Neural cell (in vitro differentiated cells): ENCODE measurements around the gene ZNF532. TPM values are rescaled to one million over a fixed set of nuclear protein-coding genes. Genes with fewer than 3 reads are reported as not detected.

Source experiments
- H2AFZ ChIP-seq: fragments of 200-600, 300-800 bp; sonication (generic), shearing (Covaris generic); 2 replicates; pipeline ENCODE4 v1.6.0; 2014; ENCODE audit warnings: low read depth, mild to moderate bottlenecking, antibody characterized with exemption, low read length, moderate library complexity
- H3F3A ChIP-seq: fragments of 200-600 bp; shearing (Covaris generic); 2 replicates; pipeline ENCODE4 v1.6.1; 2016; ENCODE audit warnings: mild to moderate bottlenecking, moderate library complexity, mixed read lengths, antibody characterized with exemption, low read length; ENCODE audit not compliant: insufficient read depth, poor library complexity, severe bottlenecking
- H3K27ac ChIP-seq: fragments of 200-600, 300-800 bp; sonication (generic), shearing (Covaris generic); 2 replicates; pipeline ENCODE4 v1.5.1; 2014; ENCODE audit warnings: mild to moderate bottlenecking, low read length, moderate library complexity
- H3K27me3 ChIP-seq: fragments of 300-800, 200-600 bp; sonication (generic), shearing (Covaris generic); 2 replicates; pipeline ENCODE4 v1.6.0; 2014; ENCODE audit warnings: mild to moderate bottlenecking, low read depth, low read length, moderate library complexity; ENCODE audit not compliant: insufficient read depth
- H3K36me3 ChIP-seq: fragments of 300-800, 200-600 bp; sonication (generic), shearing (Covaris generic); 2 replicates; pipeline ENCODE4 v1.5.1; 2014; ENCODE audit warnings: mild to moderate bottlenecking, antibody characterized with exemption, low read length, moderate library complexity; ENCODE audit not compliant: insufficient read depth
- H3K4me2 ChIP-seq: fragments of 300-800, 200-600 bp; sonication (generic), shearing (Covaris generic); 2 replicates; pipeline ENCODE4 v1.6.0; 2014; ENCODE audit warnings: mild to moderate bottlenecking, low read length
- H3K4me3 ChIP-seq: fragments of 300-800, 200-600 bp; sonication (generic), shearing (Covaris generic); 2 replicates; pipeline ENCODE4 v1.5.1; 2014; ENCODE audit warnings: mild to moderate bottlenecking, low read length, moderate library complexity
- H3K79me2 ChIP-seq: fragments of 200-600 bp; shearing (Covaris generic); replicated peaks from 2 replicates; pipeline ENCODE4 v1.6.0; 2014; ENCODE audit warnings: mild to moderate bottlenecking, low read length, moderate library complexity; ENCODE audit not compliant: insufficient read depth
- H3K9ac ChIP-seq: fragments of 300-800, 200-600 bp; sonication (generic), shearing (Covaris generic); 2 replicates; pipeline ENCODE4 v1.6.1; 2016; ENCODE audit warnings: mild to moderate bottlenecking, low read length, mixed read lengths
- H3K9me2 ChIP-seq: fragments of 200-600 bp; shearing (Covaris generic); 2 replicates; pipeline ENCODE4 v1.6.1; 2016; ENCODE audit warnings: mild to moderate bottlenecking, low read length, mixed read lengths; ENCODE audit not compliant: insufficient read depth
- H3K9me3 ChIP-seq: fragments of 200-600, 300-800 bp; sonication (generic), shearing (Covaris generic); 2 replicates; pipeline ENCODE4 v1.6.1; 2016; ENCODE audit warnings: mild to moderate bottlenecking, mixed run types, low read length, moderate library complexity, mixed read lengths
- H4K20me1 ChIP-seq: fragments of 200-600 bp; shearing (Covaris generic); 2 replicates; pipeline ENCODE4 v1.6.1; 2016; ENCODE audit warnings: mild to moderate bottlenecking, mixed run types; ENCODE audit not compliant: insufficient read depth
- CTCF ChIP-seq: fragments of 450-650 bp; IDR thresholded peaks from 2 replicates; pipeline ENCODE4 v1.5.1; 2014; ENCODE audit warnings: antibody characterized with exemption, mild to moderate bottlenecking, moderate library complexity; ENCODE audit not compliant: poor library complexity, severe bottlenecking
- EP300 ChIP-seq: fragments of 450-650 bp; conservative IDR thresholded peaks from 2 replicates; pipeline ENCODE4 v1.6.1; 2014; ENCODE audit warnings: antibody characterized with exemption, mild to moderate bottlenecking, moderate library complexity; ENCODE audit not compliant: poor library complexity, severe bottlenecking
- EZH2 ChIP-seq: fragments of 200-600, 300-800 bp; shearing (Covaris generic), sonication (generic); IDR thresholded peaks from 2 replicates; pipeline ENCODE4 v1.6.1; 2014; ENCODE audit warnings: antibody characterized with exemption, low read length, borderline replicate concordance, mild to moderate bottlenecking; ENCODE audit not compliant: insufficient read depth, poor library complexity, severe bottlenecking
- MXI1 ChIP-seq: fragments of 450-650 bp; conservative IDR thresholded peaks from 2 replicates; pipeline ENCODE4 v1.6.1; 2014; ENCODE audit warnings: antibody characterized with exemption, mild to moderate bottlenecking; ENCODE audit not compliant: poor library complexity, severe bottlenecking
- POLR2AphosphoS5 ChIP-seq: IDR thresholded peaks from 2 replicates; pipeline ENCODE4 v1.6.1; 2012
- RAD21 ChIP-seq: fragments of 450-650 bp; conservative IDR thresholded peaks from 2 replicates; pipeline ENCODE4 v1.6.1; 2014; ENCODE audit warnings: antibody characterized with exemption, mild to moderate bottlenecking, moderate library complexity
- SMC3 ChIP-seq: fragments of 450-650 bp; conservative IDR thresholded peaks from 2 replicates; pipeline ENCODE4 v1.6.1; 2014; ENCODE audit warnings: antibody characterized with exemption, mild to moderate bottlenecking, moderate library complexity; ENCODE audit not compliant: poor library complexity
- TAF1 ChIP-seq: IDR thresholded peaks from 2 replicates; pipeline ENCODE4 v1.6.1; 2012; ENCODE audit warnings: low read depth
- polyA plus RNA-seq: library from polyadenylated mRNA; depleted of rRNA; stranded (reverse); fragments of >200 nt; gene quantifications from 2 replicates; pipeline ENCODE4 v1.2.3, GENCODE V29; 2014
- TF ChIP-seq, protein P1 (sequence below): IDR thresholded peaks from 2 replicates; pipeline ENCODE4 v1.6.1; 2012; ENCODE audit warnings: borderline replicate concordance

ZNF532 gene
- polyA plus RNA-seq, 1 donor from 2014 or later, result 119 TPM

DNA sequence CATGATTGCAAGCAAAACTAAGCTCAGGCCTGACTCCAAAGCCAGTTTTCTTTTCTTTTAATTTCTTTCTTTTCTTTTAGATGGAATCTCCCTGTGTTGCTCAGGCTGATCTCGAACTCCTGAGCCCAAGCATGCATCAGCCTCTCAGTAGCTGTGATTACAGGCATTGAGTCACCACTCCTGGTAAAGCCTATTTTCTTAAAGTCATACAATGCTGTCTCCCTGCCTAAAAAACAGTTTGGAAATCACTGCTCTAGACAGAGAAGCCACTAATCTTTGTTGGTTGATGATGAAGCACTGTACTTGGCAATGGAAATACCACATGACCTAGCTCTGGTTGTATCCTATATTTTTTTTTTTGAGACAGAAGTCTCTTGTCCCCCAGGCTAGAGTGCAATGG lies 33.1 kb upstream of the ZNF532 start:
- no peak overlapping the region for H3K27ac ChIP-seq
- no peak overlapping the region for H2AFZ ChIP-seq
- H3F3A ChIP-seq, result no peaks in the 10 kb centered on the region
- no peaks in the 10 kb centered on the region for H4K20me1 ChIP-seq
- no peak overlapping the region for H3K4me2 ChIP-seq
- no peaks in the 10 kb centered on the region for H3K9me3 ChIP-seq
- no peaks in the 10 kb centered on the region for H3K79me2 ChIP-seq
- H3K4me3 ChIP-seq, result no peak overlapping the region
- no peak overlapping the region for H3K9ac ChIP-seq
- no peaks in the 10 kb centered on the region for H3K36me3 ChIP-seq
- H3K9me2 ChIP-seq, result no peaks in the 10 kb centered on the region
- no peak for TF ChIP-seq RAD21
- no peak for TF ChIP-seq TAF1
- no peak for TF ChIP-seq POLR2AphosphoS5
- TF ChIP-seq EZH2, result no peak
- no peak for TF ChIP-seq SMC3
- no peak for TF ChIP-seq EP300
- TF ChIP-seq, protein P1, sequence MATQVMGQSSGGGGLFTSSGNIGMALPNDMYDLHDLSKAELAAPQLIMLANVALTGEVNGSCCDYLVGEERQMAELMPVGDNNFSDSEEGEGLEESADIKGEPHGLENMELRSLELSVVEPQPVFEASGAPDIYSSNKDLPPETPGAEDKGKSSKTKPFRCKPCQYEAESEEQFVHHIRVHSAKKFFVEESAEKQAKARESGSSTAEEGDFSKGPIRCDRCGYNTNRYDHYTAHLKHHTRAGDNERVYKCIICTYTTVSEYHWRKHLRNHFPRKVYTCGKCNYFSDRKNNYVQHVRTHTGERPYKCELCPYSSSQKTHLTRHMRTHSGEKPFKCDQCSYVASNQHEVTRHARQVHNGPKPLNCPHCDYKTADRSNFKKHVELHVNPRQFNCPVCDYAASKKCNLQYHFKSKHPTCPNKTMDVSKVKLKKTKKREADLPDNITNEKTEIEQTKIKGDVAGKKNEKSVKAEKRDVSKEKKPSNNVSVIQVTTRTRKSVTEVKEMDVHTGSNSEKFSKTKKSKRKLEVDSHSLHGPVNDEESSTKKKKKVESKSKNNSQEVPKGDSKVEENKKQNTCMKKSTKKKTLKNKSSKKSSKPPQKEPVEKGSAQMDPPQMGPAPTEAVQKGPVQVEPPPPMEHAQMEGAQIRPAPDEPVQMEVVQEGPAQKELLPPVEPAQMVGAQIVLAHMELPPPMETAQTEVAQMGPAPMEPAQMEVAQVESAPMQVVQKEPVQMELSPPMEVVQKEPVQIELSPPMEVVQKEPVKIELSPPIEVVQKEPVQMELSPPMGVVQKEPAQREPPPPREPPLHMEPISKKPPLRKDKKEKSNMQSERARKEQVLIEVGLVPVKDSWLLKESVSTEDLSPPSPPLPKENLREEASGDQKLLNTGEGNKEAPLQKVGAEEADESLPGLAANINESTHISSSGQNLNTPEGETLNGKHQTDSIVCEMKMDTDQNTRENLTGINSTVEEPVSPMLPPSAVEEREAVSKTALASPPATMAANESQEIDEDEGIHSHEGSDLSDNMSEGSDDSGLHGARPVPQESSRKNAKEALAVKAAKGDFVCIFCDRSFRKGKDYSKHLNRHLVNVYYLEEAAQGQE, result no peak
- no peak for TF ChIP-seq CTCF
- TF ChIP-seq MXI1, result no peak
- H3K27me3 ChIP-seq, result no peaks in the 10 kb centered on the region

GRCh38 chr18:58838165-58838860 lies 26.4 kb upstream of the ZNF532 start:
- H3K9me2 ChIP-seq, result no peaks in the 10 kb centered on the region
- no peak overlapping the region for H3K4me2 ChIP-seq
- no peaks in the 10 kb centered on the region for H3K9me3 ChIP-seq
- H4K20me1 ChIP-seq, result no peaks in the 10 kb centered on the region
- H3F3A ChIP-seq, result no peaks in the 10 kb centered on the region
- no peaks in the 10 kb centered on the region for H3K79me2 ChIP-seq
- H3K4me3 ChIP-seq, result no peak overlapping the region
- no peak overlapping the region for H3K27ac ChIP-seq
- no peaks in the 10 kb centered on the region for H3K27me3 ChIP-seq
- no peaks in the 10 kb centered on the region for H3K36me3 ChIP-seq
- no peak for TF ChIP-seq SMC3
- TF ChIP-seq MXI1, result no peak
- TF ChIP-seq, protein P1, result no peak
- no peak for TF ChIP-seq RAD21
- no peak for TF ChIP-seq TAF1
- no peak for TF ChIP-seq POLR2AphosphoS5
- TF ChIP-seq CTCF, result no peak
- TF ChIP-seq EZH2, result no peak
- no peak for TF ChIP-seq EP300
- H3K9ac ChIP-seq, result no peak overlapping the region
- H2AFZ ChIP-seq, result no peak overlapping the region
